Measurements from ENCODE around the gene SNF8. TPM values are rescaled to one million over a fixed set of nuclear protein-coding genes. Genes with fewer than 3 reads are reported as not detected.

SNF8 gene
- total RNA-seq, 3 donors from 2014 or later = 90.3 to 112 (median 101) TPM

DNA sequence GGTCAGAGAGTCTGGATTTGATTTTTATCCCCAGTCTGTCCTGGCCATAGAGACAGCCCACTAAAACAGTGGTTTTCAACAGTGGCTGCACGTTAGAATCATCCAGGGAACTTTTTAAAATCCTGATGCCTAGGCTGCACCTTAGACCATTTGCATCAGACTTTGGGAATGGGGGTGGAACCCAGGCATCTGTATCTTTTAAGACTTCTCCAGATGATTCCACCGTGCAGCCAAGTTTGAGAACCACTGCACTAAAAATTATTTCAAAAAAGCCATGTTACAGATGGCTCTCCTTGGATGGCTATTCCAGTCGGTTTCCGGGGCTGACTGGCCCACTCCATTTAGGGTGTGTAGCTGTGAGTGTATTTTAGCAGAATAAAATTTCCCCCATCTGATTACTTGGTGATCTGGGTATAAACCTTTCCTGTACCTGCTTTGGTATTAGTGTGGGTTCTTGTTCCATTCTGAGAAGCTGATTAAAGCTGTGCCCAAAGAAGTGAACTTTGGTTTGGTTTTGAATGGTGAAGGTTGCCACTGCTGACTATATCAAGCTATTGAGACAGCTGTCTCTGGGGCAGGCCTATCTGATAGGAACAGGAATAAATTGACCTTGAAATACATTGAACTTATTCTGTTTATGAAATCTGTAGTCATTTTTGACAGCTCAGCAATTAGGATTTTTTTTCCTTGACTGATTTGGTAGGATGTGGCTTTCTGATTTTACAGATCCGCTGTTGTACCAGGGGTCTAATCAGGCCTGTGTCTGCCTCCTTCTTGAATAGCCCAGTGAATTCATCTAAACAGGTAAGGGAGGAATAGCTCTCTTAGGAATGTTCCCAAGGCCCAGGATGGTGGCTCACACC lies 50.8 kb downstream of the SNF8 start:
- DNase-seq (no peak), ATAC-seq (no peak)
- H3K36me3 ChIP-seq (ENCODE audit: low read depth) = peaks cover 5% of the 10 kb centered on the region
- H3K9me3 ChIP-seq = no peaks in the 10 kb centered on the region
- H3K4me1 ChIP-seq (ENCODE audit: low read depth) = peaks cover 14% of the 10 kb centered on the region
- intact Hi-C loops (cut with DNase I, micrococcal nuclease) = no loop called here
- H3K4me3 ChIP-seq = no peak overlapping the region
- no peak for TF ChIP-seq CTCF (IDR thresholded peaks at IDR 0.05)

DNA sequence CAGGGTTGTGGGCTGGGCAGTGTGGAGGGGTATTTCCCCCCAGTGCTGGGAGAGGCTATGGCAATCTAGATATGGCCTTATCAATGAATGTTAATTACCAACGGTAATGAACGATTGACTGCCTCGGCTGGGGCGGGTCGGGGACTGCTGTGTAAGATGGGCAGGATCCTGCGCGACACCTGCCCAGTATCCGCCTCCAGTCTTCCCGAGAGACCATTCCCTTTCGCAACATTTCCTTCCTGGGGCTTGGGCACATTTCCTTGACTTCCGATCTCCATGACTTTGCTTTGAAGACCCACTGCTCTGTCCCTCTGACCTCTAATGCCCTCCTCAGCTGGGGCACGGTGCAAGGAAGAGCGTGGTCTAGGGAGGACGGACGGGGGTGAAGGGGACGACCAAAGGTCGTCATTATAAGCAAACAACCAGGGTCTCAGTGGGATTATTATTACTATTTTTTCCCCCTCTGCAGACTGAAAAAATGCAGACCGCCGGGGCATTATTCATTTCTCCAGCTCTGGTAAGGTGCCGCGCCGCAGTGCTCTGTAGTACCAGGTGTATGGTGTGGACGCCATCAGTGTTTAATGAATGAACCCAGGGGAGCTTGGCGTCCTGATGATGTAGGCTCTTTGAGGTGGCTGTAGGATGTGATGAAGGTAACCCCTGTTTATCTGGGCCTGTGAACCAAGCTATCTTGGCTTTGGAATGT lies 51.5 kb downstream of the SNF8 start:
- intact Hi-C loops (cut with DNase I, micrococcal nuclease) = no loop called here
- Histone ChIP-seq H3K4me1 (ENCODE audit: low read depth) (peaks cover 14% of the 10 kb centered on the region), H3K4me3 (peak overlapping the region; percentile 58), H3K36me3 (ENCODE audit: low read depth) (peaks cover 5% of the 10 kb centered on the region), H3K9me3 (no peaks in the 10 kb centered on the region)
- no peak for TF ChIP-seq CTCF (IDR thresholded peaks at IDR 0.05)
- peak; percentile 21 for ATAC-seq
- DNase-seq = peak in 1 of 3 donors; percentile 38

DNA sequence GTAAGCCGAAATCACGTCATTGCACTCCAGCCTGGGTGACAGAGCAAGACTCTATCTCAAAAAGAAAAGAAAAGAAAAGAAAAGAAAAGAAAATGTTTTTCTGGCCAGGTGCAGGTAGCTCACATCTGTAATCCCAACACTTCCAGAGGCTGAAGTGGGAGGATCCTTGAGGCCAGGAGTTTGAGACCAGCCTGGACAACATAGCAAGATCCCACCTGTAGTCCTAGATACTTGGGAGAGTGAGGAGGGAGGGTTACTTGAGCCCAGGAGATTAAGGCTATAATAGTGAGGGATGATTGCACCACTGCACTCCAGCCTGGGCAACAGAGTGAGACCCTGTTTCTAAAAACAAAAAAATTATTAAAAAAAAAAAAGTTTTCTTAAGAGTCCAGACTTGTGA lies 54.6 kb downstream of the SNF8 start:
- H3K36me3 ChIP-seq (ENCODE audit: low read depth) = peaks cover 5% of the 10 kb centered on the region
- intact Hi-C loops (cut with DNase I, micrococcal nuclease) = no loop called here
- no peak overlapping the region for H3K4me3 ChIP-seq
- DNase-seq (no peak), ATAC-seq (no peak)
- H3K4me1 ChIP-seq (ENCODE audit: low read depth) = peaks cover 14% of the 10 kb centered on the region
- no peaks in the 10 kb centered on the region for H3K9me3 ChIP-seq
- no peak for TF ChIP-seq CTCF (IDR thresholded peaks at IDR 0.05)

DNA sequence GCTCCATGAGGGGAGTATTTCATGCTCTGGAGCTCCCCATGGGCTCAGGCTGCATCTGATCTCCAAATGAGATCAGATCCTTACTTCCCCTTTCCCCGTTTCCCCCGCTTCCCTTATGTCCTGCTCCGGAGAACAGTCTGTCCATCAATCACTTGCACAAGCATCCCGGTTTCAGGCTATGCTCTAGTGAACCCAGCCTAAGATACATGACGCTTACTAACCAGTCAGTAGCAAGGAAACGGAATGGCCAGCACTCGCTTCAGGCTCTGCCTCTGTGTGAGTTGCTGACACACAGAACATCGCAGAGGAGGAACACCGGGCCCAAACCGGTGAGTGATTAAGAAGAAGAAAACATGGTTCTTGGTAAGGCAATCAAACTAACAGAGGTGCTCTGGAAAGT lies 61.5 kb downstream of the SNF8 start:
- intact Hi-C loops (cut with DNase I, micrococcal nuclease) = loop anchor here in 1 of 2 donors (5.0 kb wide), 1 partner anchor 156 kb away; the partner anchor contains the start of gene HOXB13
- no peak for TF ChIP-seq CTCF (IDR thresholded peaks at IDR 0.05)

DNA sequence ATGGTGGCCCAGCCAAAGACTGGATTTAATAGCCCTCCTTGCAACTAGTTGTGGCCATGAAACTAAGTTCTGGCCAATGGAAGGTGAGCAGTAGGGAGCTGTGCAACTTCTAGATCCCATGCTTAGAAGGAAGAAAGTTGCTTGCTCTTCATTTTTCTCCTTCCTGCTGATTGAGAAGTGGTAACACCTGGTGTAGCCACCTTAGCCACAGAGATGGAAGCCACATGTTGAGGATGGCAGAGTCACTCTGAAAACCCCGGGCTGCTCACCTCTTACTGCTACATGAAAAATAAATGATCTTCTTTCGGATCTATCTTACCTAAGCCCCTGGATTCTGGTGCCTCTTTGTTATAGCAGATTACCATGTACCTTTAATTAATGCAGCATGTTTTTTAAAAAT lies 62.4 kb downstream of the SNF8 start:
- ATAC-seq = no peak
- intact Hi-C loops (cut with DNase I, micrococcal nuclease) = loop anchor here in 1 of 2 donors (5.0 kb wide), 1 partner anchor 155 kb away; the partner anchor contains the start of gene HOXB13
- DNase-seq = no peak
- no peaks in the 10 kb centered on the region for H3K36me3 ChIP-seq (ENCODE audit: low read depth)
- no peaks in the 10 kb centered on the region for H3K9me3 ChIP-seq
- peaks cover 7% of the 10 kb centered on the region for H3K4me1 ChIP-seq (ENCODE audit: low read depth)
- TF ChIP-seq CTCF (IDR thresholded peaks at IDR 0.05) = no peak
- H3K4me3 ChIP-seq = no peak overlapping the region

More for the DNA sequence above, 61.5 kb downstream of the SNF8 start:
- no peak for ATAC-seq
- Histone ChIP-seq H3K4me3 (no peak overlapping the region), H3K4me1 (ENCODE audit: low read depth) (peaks cover 2% of the 10 kb centered on the region), H3K9me3 (no peaks in the 10 kb centered on the region), H3K36me3 (ENCODE audit: low read depth) (no peaks in the 10 kb centered on the region)
- DNase-seq = no peak

Other genes starting within 250 kb of the SNF8 start
- gene PRAC1, start 222.3 kb downstream of the SNF8 start, total RNA-seq = 100 to 1,000 TPM in 2 of 3 donors, 10 to 100 TPM in 1; 32.2 to 180 (median 137) TPM
- 10 to 100 TPM in 2 of 3 donors, 1 to 10 TPM in 1; 6.6 to 24.0 (median 12.4) TPM for gene PRAC2, start 221.7 kb downstream of the SNF8 start, total RNA-seq
- gene HOXB13, start 216.1 kb downstream of the SNF8 start, total RNA-seq = 10 to 100 TPM; 12.2 to 65.4 (median 48.2) TPM
- 10 to 100 TPM; 10.7 to 25.1 (median 12.2) TPM for gene TTLL6, start 127.6 kb downstream of the SNF8 start, total RNA-seq
- 100 to 1,000 TPM; 181 to 296 (median 224) TPM for gene CALCOCO2, start 113.8 kb downstream of the SNF8 start, total RNA-seq
- gene ATP5MC1, start 52.1 kb downstream of the SNF8 start, total RNA-seq = 100 to 1,000 TPM; 115 to 223 (median 198) TPM
- 10 to 100 TPM; 67.6 to 70.5 (median 68.1) TPM for gene UBE2Z, start 36.4 kb downstream of the SNF8 start, total RNA-seq
- gene GIP, start 23.8 kb upstream of the SNF8 start, total RNA-seq = not detected
- gene IGF2BP1, start 52.5 kb upstream of the SNF8 start, total RNA-seq = under 1 TPM in 2 of 3 donors, not detected in 1; 0.06 to 0.07 TPM
- gene B4GALNT2, start 187.9 kb upstream of the SNF8 start, total RNA-seq = 100 to 1,000 TPM in 1 of 3 donors, 10 to 100 TPM in 2; 23.6 to 138 (median 31.7) TPM

Measured in mucosa of descending colon (tissue), 3 donors.